Heart left ventricle (tissue), 16 donors: ENCODE results near the gene EOMES. TPM values are rescaled to one million over a fixed set of nuclear protein-coding genes. Genes with fewer than 3 reads are reported as not detected.

ENCODE experiments used
- ATAC-seq, 4 donors: fragments of 200-7000 bp; cut with Tn5 transposase; one replicate each; pipeline ENCODE4 v1.9.1; 2020 to 2022; ENCODE audit warnings: moderate library complexity in 4 of 4, mild to moderate bottlenecking in 3 of 4, moderate number of reproducible peaks in 1 of 4
- DNase-seq, 5 donors: peaks; one replicate each; pipeline ENCODE4 v3.0.0-alpha.2; 2020
- H3K27ac ChIP-seq, 12 donors: fragments of 200-600 bp; sonication (generic) in 4 of 12; one replicate each; pipeline versions ENCODE4 v1.5.0 to v1.8.0; 2016 to 2022; ENCODE audit warnings: mild to moderate bottlenecking in 2 of 12
- H3K27me3 ChIP-seq, 9 donors: fragments of 200-600 bp; sonication (generic) in 2 of 9; one replicate each; pipeline versions ENCODE4 v1.5.1 to v1.8.0; 2016 to 2022; ENCODE audit warnings: mild to moderate bottlenecking in 3 of 9
- H3K36me3 ChIP-seq, 9 donors: fragments of 200-600 bp; sonication (generic) in 2 of 9; one replicate each; pipeline versions ENCODE4 v1.5.0 to v1.8.0; 2018 to 2022; ENCODE audit warnings: mild to moderate bottlenecking in 2 of 9
- H3K4me1 ChIP-seq, 12 donors: fragments of 200-600 bp; sonication (generic) in 4 of 12; one replicate each; pipeline versions ENCODE4 v1.5.0 to v1.8.0; 2016 to 2022; ENCODE audit warnings: mild to moderate bottlenecking in 3 of 12
- H3K4me3 ChIP-seq, 12 donors: fragments of 200-600 bp; sonication (generic) in 4 of 12; one replicate each; pipeline versions ENCODE4 v1.5.0 to v1.8.0; 2017 to 2022; ENCODE audit warnings: mild to moderate bottlenecking in 9 of 12, moderate library complexity in 4 of 12
- H3K9me3 ChIP-seq, 12 donors: fragments of 200-600 bp; sonication (generic) in 4 of 12; one replicate each; pipeline versions ENCODE4 v1.5.0 to v1.8.0; 2016 to 2022; ENCODE audit warnings: mild to moderate bottlenecking in 1 of 12
- POLR2A ChIP-seq, 2 donors: fragments of 450-650 bp; IDR thresholded peaks; one replicate each; pipeline ENCODE4 v1.6.1; 2017; ENCODE audit warnings: antibody characterized with exemption in 2 of 2, mild to moderate bottlenecking in 2 of 2, moderate library complexity in 2 of 2
- WGBS, 4 donors: extraction: QIAGEN DNeasy Blood & Tissue Kit in 2 of 4; methylation state at CpG; one replicate each; pipeline versions ENCODE4 v1.1.5 to v1.1.7; 2013 to 2018; 5-methylcytosine and 5-hydroxymethylcytosine counted together
- intact Hi-C, 10 donors: fragments of 100-400 bp; cut with DNase I; formaldehyde crosslinking; loops; one replicate each; pipeline versions ENCODE4 v1.11.1 to v1.14.2; 2022
- polyA plus RNA-seq, 2 donors: library from polyadenylated mRNA; stranded (reverse); fragments of 200-250 nt; gene quantifications; one replicate each; pipeline ENCODE4 v1.2.3, GENCODE V29; 2013
- total RNA-seq, 9 donors: library from RNA; depleted of rRNA in 2 of 9; stranded (reverse); fragments of >200 nt in 2 of 9; fragmentation: NEBNext Ultra II Directional in 3 of 9; extraction: Animal tissue kit (Norgen Biotek cat#: 25700) in 3 of 9; gene quantifications; one replicate each; pipeline versions ENCODE4 v1.1.0 to v1.2.4, GENCODE V29; 2016 to 2023
- TF ChIP-seq, protein P1 (sequence below), 12 donors: fragments of 200-600 bp; sonication (generic) in 4 of 12; IDR thresholded peaks; one replicate each; pipeline versions ENCODE4 v1.5.0 to v1.8.0; 2018 to 2022; ENCODE audit warnings: antibody characterized with exemption in 12 of 12, mild to moderate bottlenecking in 5 of 12
- donor health status: ischemic (EF 13 %, LVEDD 7.1; RV severe dilation, severe dysfunction).
- donor health status: healthy with polysubstance abuse.
- donor health status: DM: no; HTN: yes; CAD: no.
- donor health status: DM: no; HTN: no; CAD: no.
- donor health status: ischemic (EF 25% LVEDD 6.9; RV normal size, moderate dysfunction).
- donor health status: ischemic (EF 25% LVEDD 5.7; RV mildly dilated, moderate dysfunction).
- donor health status: healthy.
- donor health status: DM: yes; HTN: yes; CAD: no.
- donor health status: ischemic (EF 35%, LVEDD 5.7; RV mildly dilated, moderate dysfunction).
- donor health status: nonischemic (EF 11% LVEDD 7.7; RV severe dilation, severe dysfunction).
- donor health status: DM: yes; HTN: yes; CAD: no.
- donor health status: PGD.
- donor health status: ischemic (EF 29% LVEDD 5.4; RV normal size, mild dysfunction).
- donor health status: nonischemic (EF 23%, LVEDD 6.1; RV moderate dilation, normal function).

Gene EOMES
- total and polyA plus RNA-seq, 11 donors = 0.04 to 2.1 (median 0.13) TPM; not detected in 3

DNA sequence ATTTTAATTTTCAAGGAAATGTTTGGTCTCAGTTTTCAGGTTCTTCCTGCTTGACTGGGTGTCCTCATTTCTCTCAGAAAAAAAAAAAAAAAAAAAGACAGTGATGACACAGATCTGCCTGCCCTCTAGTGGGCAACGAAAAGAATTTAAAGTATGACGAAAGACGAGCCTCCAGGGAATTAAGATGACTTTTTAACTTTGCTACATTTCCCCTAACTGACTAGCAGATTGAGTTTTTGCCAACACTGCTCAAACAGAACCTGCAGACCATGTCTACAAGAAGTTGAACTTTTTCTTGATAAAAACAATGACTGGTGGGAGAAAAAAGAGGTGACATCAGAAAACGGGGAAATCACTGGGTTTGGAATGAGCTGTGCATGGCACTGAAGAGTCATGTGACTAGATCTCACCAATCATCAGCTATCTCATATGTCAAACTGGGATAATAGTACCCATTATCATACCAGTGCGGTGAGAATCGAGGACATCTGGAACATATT, 40.8 kb downstream of the EOMES start:
- peak in 2 of 4 donors; percentile 42 to 59 for ATAC-seq
- Histone ChIP-seq H3K27me3 (no peaks in the 10 kb centered on the region), H3K4me3 (peak overlapping the region in 2 of 12 donors; percentile 7 to 15), H3K27ac (peak overlapping the region in 2 of 12 donors; percentile 35 to 55), H3K9me3 (no peaks in the 10 kb centered on the region), H3K36me3 (no peaks in the 10 kb centered on the region), H3K4me1 (peaks cover 0 to 17% (median 0%) of the 10 kb centered on the region in 12 donors)
- 24 to 27% (median 26%) methylated on average over 6 of the region's 6 CpGs for WGBS, 4 donors
- DNase-seq = peak in 1 of 5 donors; percentile 26
- intact Hi-C loops = loop anchor here (2.0 to 10.0 kb wide), 5 partner anchors 366 to 546 kb away; no protein-coding TSS in a partner anchor
- TF ChIP-seq, protein P1, sequence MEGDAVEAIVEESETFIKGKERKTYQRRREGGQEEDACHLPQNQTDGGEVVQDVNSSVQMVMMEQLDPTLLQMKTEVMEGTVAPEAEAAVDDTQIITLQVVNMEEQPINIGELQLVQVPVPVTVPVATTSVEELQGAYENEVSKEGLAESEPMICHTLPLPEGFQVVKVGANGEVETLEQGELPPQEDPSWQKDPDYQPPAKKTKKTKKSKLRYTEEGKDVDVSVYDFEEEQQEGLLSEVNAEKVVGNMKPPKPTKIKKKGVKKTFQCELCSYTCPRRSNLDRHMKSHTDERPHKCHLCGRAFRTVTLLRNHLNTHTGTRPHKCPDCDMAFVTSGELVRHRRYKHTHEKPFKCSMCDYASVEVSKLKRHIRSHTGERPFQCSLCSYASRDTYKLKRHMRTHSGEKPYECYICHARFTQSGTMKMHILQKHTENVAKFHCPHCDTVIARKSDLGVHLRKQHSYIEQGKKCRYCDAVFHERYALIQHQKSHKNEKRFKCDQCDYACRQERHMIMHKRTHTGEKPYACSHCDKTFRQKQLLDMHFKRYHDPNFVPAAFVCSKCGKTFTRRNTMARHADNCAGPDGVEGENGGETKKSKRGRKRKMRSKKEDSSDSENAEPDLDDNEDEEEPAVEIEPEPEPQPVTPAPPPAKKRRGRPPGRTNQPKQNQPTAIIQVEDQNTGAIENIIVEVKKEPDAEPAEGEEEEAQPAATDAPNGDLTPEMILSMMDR (IDR thresholded peaks at IDR 0.05) = peak; percentile 29 to 72 (median 60)
- TF ChIP-seq POLR2A (IDR thresholded peaks at IDR 0.05) = no peak

- Histone ChIP-seq H3K36me3 (no peaks in the 10 kb centered on the region), H3K4me1 (peaks cover 0 to 17% (median 0%) of the 10 kb centered on the region in 12 donors), H3K27me3 (no peaks in the 10 kb centered on the region), H3K4me3 (no peak overlapping the region), H3K9me3 (no peaks in the 10 kb centered on the region), H3K27ac (peak overlapping the region in 4 of 12 donors; percentile 14 to 55 (median 26))
- intact Hi-C loops = loop anchor here (2.0 to 10.0 kb wide), 5 partner anchors 366 to 546 kb away; no protein-coding TSS in a partner anchor
- 63 to 68% (median 67%) methylated on average over 5 of the region's 5 CpGs for WGBS, 4 donors
- ATAC-seq = peak in 2 of 4 donors; percentile 28 to 48
- TF ChIP-seq POLR2A (IDR thresholded peaks at IDR 0.05) = no peak
- TF ChIP-seq, protein P1 (IDR thresholded peaks at IDR 0.05) = no peak
- no peak for DNase-seq
These were observed 41.4 kb downstream of the EOMES start for GRCh38 chr3:27680517-27681246.

GRCh38 chr3:27679691-27680090, 42.4 kb downstream of the EOMES start:
- peak in 1 of 4 donors; percentile 24 for ATAC-seq
- peak overlapping the region in 1 of 12 donors; percentile 21 for H3K27ac ChIP-seq

GRCh38 chr3:27678234-27678633, 43.9 kb downstream of the EOMES start:
- no peak for ATAC-seq
- DNase-seq = no peak
- TF ChIP-seq, protein P1 (IDR thresholded peaks at IDR 0.05) = no peak
- Histone ChIP-seq H3K4me1 (peaks cover 0 to 17% (median 0%) of the 10 kb centered on the region in 12 donors), H3K4me3 (no peak overlapping the region), H3K9me3 (no peaks in the 10 kb centered on the region), H3K36me3 (no peaks in the 10 kb centered on the region), H3K27me3 (no peaks in the 10 kb centered on the region), H3K27ac (peak overlapping the region in 2 of 12 donors; percentile 31 to 42)
- intact Hi-C loops = no loop called here

More at GRCh38 chr3:27679691-27680090, 42.4 kb downstream of the EOMES start:
- Histone ChIP-seq H3K9me3 (no peaks in the 10 kb centered on the region), H3K4me3 (no peak overlapping the region), H3K36me3 (no peaks in the 10 kb centered on the region), H3K27me3 (no peaks in the 10 kb centered on the region), H3K4me1 (peaks cover 0 to 17% (median 0%) of the 10 kb centered on the region in 12 donors)
- no peak for DNase-seq
- intact Hi-C loops = loop anchor here (2.0 to 10.0 kb wide), 5 partner anchors 365 to 545 kb away; no protein-coding TSS in a partner anchor
- TF ChIP-seq, protein P1 (IDR thresholded peaks at IDR 0.05) = no peak
- TF ChIP-seq POLR2A (IDR thresholded peaks at IDR 0.05) = no peak
- 65 to 100% (median 76%) methylated on average over 1 of the region's 1 CpG for WGBS, 4 donors
